Left forelimb (tissue), 1 donor: ENCODE measurements around the gene TMEM139.
"Not testable (repeated sequence)": the region's sequence is repeated elsewhere in the genome, so short reads cannot be mapped to it uniquely, and the experiment has no call there.

Experiments used
- DNase-seq: peaks from one replicate; pipeline ENCODE4 v3.0.0-alpha.2; 2018; ENCODE audit warnings: low spot score

Gene TMEM139

DNA sequence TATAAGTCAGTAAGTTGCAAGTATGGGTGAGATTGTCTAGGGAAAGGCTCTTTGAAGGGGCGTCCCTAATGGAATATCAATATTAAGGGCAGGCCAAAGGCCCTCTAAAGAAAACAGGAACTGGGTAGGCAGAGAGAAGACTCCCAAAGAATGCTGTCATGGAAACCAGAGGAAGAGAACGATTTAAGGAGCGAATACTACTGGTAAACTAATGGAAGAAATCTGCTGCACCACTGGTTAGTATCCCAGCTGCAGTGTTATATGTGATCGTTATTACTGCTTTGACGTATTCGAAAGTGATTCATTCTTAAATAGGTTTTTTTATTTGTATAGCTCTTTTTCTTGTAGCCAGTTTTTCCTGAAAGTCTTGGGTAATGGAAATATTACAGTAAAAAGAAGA, 4.7 kb downstream of the TMEM139 start:
- no peak for DNase-seq

DNA sequence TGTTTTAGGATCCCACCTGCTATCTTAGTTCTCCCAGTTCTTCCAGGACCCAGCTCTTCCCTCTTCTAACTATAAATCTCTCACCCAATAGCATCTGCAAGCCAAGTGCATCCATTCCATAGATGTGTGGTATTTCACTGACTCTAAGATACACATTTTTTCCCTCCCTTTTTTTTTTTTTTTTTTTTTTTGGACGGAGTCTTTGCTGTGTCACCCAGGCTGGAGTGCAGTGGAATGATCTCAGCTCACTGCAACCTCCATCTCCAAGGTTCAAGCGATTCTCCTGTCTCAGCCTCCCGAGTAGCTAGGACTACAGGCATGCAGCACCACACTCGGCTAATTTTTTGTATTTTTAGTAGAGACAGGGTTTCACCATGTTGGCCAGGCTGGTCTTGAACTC, 5.1 kb downstream of the TMEM139 start:
- DNase-seq, result not testable (repeated sequence)

DNA sequence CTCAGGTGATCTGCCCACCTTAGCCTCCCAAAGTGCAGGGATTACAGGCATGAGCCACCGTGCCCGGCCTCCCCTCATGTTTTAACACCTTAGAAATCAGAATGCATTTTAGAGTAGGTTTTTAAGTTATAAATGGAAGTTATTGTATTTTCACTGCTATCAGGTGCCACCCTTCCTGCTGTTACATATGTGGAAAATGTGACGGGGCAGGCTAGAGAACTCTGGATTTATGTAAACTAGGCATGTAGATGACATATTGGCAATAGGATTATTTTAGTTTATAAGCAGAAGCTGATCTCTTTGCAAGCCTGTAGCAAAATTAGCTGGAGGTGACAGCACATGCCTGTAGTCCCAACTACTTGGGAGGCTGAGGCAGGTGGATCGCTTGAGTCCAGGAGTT, 5.5 kb downstream of the TMEM139 start:
- no peak for DNase-seq

DNA sequence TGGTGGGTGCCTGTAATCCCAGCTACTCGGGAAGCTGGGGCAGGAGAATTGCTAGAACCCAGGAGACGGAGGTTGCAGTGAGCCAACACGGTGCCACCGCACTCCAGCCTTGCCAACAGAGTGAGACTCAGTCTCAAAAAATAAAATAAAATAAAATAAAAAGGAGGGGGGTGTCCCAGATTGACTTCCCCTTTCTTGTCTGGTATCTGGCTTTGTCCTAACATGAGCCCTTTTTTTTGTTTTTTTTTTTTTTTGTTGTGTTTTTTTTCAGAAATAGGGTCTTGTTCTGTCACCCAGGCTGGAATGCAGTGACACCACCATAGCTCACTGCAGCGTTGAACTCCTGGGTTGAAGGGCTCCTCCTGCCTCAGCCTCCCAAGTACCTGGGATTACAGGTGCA, 8.1 kb downstream of the TMEM139 start:
- DNase-seq, result no peak

DNA sequence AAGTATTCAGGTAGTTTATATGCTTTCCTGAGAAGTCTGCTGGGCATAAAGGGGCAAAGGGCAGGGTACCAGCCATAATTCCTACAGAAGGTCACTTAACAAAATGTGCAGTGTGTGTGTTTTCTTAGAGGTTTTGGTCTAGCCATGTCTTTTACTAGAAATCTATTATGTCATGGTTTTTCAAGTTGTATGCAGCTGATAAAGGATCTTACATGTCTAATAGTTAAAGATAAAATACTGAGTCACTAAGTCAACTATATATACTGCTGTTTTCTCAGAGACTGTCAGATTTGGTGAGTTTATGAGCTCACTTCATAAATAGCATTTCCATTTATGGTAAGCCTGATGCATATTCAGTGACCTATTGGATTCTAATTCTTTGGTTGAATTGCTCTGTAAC, 11.1 kb downstream of the TMEM139 start:
- no peak for DNase-seq

DNA sequence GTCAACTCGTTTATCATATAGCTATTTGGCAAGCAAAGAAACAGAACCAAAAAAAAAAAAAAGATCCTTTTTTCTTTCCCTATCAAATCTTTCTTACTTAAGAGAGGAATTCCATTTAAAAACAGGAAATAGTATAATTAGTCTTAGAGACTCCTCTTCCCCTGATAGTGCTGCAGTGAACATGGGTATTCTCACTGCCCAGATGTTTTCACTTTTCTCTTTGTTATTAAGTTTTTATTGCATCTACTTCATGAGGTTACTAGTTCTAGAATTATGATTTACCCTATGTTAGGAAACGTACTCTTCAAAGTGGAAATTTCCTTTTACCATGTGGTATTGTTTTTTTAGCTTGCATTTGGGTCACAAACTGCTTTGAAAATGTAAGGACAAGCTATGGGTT, 11.9 kb downstream of the TMEM139 start:
- DNase-seq, result no peak

DNA sequence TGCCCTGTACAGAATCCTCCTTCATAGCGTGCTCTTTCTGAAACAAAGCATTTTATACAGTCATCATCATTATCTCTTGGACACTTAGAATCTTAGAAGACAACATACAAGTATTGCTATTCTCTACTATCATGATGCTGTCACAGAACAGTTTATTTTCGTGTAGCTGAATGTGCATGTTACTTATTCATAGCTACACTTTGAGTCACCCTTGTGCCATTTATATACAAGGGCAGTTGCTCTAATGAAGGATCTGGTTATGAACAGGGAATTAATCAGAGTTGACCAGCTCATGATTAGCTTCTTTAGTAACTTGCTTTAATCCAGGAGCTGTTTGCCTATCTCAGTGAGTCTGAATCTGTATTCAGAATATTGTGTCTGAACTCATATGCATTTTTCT, 14.6 kb downstream of the TMEM139 start:
- no peak for DNase-seq

DNA sequence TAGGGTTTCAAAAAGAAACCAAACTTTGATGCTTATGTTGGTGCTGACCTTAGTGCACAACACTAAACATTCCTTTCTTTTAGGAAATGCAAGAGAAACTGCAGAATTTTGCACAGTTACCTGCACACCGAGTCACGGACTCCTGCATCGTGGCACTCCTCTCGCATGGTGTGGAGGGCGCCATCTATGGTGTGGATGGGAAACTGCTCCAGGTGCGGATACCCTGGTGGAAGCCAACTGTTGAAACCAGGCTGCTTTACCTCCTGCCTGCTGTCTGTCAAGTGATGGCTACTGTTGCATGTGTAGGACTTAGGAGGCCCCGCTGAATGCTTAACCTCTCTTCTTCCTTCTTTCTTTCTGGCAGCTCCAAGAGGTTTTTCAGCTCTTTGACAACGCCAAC, 15.1 kb downstream of the TMEM139 start:
- no peak for DNase-seq

DNA sequence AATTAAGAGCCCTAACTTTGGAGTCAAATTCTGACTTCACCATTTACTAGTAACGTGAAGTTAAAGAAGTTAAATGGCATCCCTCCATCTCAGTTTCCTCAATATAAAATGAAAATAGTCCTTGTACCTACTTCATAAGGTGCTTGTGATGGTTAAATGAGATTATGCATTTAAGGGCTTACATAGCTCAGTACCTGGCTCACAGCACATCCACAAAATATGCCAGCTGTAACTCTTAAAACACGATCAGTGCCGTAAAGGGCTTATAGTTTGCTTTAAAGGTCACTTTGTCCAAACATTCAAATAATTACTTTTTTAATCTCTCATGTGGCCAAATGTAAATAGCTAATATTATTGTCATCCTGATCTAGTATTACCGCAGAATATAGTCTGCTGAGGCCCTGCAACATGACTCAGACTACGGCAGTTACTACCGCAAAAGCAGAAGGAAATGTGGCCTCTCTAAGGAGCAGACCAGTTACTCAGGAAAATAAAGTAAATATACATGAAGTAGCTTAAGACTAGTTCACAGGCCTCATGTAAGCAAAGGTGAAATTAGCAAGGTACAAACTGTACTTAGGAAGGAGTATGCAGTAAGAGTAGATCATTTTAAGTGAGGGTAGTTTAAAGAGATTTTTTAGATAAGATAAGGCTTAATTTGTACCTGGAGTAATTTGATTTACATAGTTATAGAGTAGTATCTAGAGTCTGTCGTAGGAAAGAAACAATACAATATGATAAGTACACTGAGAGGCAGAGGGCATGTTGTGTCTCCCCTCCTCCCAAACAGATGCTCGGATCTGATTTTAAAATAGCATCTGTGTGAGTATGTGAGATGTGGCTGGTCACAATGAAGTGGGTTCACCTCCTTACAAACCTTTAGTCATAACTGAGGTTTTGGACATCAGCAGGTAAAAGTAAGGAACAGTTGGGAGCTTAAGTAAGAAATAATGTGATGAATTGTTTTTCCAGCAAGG, 16.5 kb downstream of the TMEM139 start:
- DNase-seq, result no peak

DNA sequence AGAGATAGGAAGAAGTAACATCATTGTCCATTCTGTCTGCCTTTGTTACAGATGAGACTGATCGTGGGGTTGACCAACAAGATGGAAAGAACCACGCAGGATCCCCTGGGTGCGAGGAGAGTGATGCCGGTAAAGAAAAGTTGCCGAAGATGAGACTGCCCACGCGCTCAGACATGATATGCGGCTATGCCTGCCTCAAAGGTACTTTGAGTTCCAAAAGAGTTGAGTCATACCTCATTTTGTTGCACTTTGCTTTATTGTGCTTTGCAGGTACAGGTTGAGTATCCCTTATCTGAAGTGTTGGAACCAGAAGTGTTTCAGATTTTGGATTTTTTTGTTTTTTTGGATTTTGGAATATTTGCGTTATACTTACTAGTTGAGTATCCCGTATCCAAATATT, 19.0 kb downstream of the TMEM139 start:
- no peak for DNase-seq

DNA sequence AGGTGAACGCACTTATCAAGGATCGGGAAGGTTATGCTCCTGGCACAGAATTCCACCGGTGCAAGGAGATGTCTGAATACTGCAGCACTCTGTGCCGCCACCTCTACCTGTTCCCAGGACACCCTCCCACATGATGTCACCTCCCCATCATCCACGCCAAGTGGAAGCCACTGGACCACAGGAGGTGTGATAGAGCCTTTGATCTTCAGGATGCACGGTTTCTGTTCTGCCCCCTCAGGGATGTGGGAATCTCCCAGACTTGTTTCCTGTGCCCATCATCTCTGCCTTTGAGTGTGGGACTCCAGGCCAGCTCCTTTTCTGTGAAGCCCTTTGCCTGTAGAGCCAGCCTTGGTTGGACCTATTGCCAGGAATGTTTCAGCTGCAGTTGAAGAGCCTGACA, 20.2 kb downstream of the TMEM139 start:
- DNase-seq, result no peak

DNA sequence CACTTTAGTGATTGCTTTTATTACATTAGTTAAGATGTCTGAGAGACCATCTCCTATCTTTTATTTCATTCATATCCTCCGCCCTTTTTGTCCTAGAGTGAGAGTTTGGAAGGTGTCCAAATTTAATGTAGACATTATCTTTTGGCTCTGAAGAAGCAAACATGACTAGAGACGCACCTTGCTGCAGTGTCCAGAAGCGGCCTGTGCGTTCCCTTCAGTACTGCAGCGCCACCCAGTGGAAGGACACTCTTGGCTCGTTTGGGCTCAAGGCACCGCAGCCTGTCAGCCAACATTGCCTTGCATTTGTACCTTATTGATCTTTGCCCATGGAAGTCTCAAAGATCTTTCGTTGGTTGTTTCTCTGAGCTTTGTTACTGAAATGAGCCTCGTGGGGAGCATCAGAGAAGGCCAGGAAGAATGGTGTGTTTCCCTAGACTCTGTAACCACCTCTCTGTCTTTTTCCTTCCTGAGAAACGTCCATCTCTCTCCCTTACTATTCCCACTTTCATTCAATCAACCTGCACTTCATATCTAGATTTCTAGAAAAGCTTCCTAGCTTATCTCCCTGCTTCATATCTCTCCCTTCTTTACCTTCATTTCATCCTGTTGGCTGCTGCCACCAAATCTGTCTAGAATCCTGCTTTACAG, 20.8 kb downstream of the TMEM139 start:
- DNase-seq, result no peak

DNA sequence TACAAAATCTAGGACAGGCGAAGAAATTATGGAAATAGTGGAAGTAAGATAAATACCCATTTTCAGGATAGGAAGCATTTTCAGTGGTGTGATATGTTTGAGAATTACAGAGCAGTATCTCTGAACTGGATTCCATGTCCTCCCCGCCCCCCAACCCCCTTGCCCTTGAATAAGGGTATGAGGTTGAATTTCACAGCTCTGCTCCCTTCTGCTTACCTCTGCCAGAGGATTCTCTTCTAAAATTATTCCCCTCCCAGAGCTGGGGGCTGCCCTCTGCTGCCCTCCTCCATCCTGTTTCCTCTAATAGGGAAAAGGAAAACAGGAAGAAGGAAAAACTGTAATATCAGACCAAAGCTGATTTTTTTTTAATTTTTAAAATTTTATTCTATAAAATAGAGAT, 23.9 kb downstream of the TMEM139 start:
- no peak for DNase-seq

DNA sequence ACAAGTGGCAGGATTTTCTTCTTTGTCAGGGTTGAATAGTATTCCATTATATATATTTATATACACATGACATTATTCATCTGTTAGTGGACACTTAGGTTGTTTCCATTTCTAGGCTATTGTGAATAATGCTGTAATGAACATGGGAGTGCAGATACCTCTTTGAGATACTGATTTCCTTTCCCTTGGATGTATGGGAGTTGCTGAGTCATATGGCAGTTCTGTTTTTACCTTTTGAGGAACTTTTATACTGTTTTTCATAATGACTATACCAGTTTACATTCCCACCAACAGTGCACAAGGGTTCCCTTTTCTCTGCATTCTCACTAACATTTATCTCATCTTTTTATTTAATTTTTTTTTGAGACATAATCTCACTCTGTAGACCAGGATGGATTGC, 29.4 kb downstream of the TMEM139 start:
- DNase-seq, result no peak

DNA sequence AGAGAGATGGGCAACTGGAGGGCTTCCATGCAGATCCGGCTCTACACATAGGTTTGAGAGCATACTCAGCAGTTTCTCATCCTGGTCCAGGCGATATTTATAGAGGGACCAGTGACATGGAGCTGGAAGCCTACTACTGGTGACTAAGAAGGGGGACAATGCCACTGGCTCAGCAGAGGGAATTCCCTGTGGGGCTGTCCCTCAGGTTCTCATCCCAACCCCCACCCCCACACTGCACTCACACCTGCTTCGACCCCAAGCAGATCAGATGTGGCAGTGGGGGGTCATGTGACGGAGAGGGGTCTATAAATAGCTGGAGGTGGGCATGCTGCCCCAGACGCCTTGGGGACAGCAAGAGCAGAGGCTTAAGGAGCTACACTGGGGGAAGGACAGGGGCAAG, 31.0 kb downstream of the TMEM139 start, which contains the start of gene CLCN1:
TSS of gene CLCN1 (plus strand) at position 336 of the 400 bp plus-strand sequence. CDS start 102 bp downstream, outside the sequence.
- DNase-seq, result no peak

DNA sequence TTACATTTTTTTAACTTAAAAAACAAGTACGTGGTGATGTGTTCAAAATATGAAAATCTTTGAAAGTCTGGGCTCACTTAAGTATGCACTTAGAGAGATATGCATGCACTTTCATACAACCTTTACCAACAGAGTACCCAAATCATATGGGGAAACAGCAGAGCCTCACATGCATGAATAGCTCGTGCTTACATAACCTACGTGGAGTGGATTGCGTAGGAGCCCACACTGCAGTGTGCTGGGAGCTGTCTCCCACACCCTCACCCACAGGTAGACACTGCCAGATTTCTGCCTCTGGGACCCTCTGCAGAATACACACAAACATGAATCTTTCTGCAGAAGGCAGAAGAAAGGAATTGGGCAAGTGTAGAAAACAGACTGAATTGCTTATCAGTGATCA, 31.7 kb downstream of the TMEM139 start:
- DNase-seq, result no peak

DNA sequence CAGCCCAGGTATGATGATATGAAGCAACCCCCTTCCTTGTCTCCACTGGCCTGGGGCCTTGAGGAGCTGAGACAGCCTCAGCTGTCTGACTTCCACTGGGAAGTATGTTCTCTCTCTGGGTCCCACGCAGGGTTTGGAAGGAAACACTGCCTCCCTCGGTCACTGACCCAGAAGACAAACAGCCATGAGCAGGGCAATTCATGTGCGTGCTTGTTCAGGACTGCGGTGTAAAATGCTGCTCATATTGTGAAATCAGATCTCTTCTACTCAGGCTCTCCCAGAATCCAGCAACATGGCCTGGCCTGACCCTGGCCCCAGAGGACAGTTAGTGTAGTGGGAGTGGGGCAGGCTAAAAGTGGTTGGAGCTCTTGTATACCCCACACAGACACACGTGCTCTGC, 33.9 kb downstream of the TMEM139 start:
- no peak for DNase-seq

DNA sequence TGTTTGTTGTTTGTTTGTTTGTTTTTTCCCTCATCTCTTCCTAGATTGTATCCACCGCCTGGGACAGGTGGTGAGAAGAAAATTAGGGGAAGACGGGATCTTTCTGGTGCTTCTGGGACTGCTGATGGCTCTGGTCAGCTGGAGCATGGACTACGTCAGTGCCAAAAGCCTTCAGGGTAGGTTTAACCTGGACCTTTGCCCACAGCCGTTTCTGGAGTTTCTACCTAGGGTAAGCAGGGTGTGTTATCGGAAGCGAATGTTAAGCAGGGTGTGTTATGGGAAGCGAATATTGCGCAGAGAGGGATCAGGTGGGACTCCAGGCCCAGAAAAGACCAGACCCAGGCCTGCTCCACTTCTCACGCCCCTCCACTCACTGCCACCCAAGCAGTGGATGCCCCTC, 35.9 kb downstream of the TMEM139 start:
- DNase-seq, result no peak

DNA sequence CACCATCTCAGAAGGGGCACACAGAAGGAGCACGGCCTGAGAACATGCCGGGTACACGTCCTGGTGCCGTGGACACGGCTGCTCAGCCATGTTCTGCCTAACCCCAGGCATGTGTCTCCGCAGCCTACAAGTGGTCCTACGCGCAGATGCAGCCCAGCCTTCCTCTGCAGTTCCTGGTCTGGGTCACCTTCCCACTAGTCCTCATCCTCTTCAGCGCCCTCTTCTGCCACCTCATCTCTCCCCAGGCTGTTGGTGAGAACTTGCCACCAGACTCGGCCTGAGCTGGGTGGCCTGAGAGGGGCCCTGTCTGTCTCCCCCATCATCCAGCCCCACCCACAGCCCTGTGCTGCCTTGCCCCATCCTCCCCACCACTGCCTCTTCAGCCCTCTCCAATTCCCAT, 36.5 kb downstream of the TMEM139 start:
- no peak for DNase-seq

DNA sequence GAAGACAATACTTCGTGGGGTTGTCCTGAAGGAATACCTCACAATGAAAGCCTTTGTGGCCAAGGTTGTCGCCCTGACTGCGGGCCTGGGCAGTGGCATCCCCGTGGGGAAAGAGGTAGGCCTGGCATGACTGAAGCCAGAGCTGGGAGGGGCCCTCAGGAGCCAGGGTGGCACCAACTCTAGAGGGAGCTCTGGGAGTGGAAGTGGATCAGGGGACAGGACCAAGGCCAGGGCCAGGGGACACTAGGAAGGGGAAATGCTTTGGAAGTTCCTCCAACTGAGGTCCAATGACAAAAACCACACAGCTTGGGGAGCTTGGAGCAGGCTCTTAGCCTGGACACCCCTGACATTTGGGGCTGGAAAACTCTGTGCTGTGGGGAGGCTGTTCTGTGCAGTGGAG, 37.0 kb downstream of the TMEM139 start:
- DNase-seq, result no peak

DNA sequence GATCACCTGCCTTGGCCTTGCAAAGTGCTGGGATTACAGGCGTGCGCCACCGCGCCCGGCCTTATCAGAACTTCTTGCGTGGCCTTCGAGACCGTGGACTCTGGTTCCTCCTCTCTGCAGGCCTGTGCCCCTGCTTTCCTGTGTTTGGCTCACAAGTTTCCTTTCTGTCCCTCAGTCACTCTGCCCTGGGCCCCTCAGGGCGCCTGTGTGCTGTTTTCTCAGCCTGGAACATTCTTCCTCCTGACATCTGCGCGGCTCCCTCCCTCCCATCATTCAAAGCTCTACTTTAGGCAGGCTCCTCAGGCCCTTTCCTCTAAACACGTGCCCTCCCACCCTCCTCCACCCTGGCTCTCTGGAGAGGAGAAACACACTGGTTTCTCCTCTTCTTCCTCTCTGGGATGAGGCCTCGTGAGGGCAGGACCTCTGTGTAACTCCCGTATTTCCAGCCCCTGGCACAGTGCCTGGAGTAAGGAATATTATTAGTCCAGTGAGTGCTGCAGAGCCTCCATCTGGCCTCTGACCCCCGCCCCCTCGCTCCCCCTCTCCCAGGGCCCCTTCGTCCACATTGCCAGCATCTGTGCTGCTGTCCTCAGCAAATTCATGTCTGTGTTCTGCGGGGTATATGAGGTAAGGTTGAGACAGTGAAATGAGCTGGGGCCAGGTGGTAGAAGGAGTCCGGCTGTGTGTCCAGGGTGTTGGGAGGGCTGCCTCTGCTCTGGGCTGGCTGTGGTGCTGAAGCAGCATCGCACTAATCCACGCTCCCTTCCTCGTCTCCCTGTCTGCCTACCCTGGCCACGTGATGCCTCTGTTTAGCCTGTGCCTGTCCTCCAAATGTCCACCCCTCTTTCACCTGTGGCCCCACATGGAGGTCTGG, 38.2 kb downstream of the TMEM139 start:
- DNase-seq, result no peak

DNA sequence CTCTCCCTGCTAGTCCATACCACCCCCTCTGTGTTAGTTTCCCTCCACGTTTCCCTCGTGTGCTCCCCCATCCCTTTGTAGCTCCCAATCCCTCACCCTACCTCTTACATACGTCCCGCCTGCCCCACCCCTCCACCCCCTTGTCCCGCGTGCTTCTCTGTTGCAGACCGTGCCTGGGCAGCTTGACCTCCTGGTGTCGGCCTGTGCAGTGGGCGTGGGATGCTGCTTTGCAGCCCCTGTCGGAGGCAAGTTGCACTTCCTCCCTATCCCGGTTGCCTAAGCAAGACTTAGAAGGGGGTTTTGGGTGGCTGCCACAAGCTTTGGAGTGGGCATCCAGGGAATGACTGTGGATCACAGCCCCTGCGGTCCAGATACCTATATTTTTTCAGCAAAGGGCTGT, 38.9 kb downstream of the TMEM139 start:
- no peak for DNase-seq
